ENCODE results near the gene RAB25.

RAB25 gene

DNA sequence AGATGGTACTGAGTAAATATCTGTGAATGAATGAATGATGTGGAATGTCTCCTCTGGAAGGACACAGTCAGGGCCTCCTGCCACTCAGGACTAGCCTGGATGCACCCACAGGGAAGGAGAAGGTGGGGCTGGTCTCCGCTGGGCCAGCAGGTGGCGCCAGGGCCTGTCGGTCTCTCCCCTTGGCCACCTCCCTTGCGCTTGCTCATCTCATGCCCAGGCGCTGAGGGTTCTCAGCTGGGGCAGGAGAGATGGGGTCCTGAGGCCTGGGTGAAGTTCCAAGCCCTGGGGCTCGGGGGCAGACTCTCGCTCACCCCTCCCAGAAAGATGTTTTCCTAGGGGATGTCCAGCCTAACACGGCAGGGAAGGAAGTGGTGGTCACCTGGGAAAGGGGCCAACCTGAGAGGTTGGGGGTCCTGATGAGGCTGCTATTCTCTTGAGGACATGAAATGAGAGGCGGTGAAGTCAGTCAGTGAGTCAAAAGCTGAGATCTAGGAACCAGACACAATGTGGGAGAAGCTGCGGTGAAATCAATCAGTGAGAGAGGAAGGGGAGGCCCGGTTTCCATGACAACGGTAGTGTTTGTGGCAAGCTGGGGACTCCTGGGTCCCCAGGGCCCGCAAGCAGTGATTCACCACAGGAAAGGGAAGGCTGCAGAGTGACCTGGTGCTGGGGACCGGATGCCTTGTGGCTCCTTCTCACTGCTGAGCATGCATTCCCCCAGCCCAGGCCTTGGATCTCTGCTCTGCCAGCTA, 35.9 kb downstream of the RAB25 start:
- no peak overlapping the region for H3K9ac ChIP-seq (ENCODE audit: low read depth, low read length)
- no peaks in the 10 kb centered on the region for H3K9me3 ChIP-seq (ENCODE audit: control insufficient read depth, insufficient read depth, low read length)
- peaks cover 35% of the 10 kb centered on the region for H3K4me1 ChIP-seq (ENCODE audit: insufficient read depth, low read length)
- H3K36me3 ChIP-seq (ENCODE audit: insufficient read depth, low read length), result no peaks in the 10 kb centered on the region

DNA sequence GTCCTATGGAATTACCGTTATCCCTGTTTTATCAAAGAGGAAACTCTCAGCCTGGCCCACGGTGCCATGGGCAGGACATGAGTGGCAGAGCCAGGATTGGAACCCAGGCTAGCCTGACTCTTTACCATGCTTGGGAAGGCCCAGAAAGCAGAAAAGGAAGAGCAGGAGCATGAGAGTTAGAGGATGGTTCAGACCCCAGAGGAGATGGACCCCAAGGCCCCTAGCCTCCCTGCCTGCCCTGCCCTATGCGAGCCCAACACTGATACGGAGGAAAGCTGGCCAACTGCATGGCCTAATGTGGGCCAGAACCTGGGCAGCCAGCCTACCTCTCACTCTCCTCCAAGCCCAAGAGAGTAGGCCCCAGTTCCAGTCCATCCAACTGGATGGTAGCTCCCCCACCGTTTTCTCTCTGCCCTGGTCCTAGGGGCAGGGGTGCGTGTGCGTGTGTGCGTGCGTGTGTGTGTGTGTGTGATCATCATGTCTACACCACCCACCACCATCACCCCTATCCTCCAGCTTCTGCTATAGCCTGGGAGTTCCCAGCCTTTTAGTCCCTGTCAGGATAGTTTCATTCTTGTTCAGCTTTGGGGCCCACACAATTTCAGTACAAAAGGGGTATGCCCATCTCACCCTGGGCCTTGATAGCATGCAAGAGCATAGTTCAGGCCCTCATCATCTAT, 36.7 kb downstream of the RAB25 start:
- no peak overlapping the region for H3K9ac ChIP-seq (ENCODE audit: low read depth, low read length)
- no peaks in the 10 kb centered on the region for H3K9me3 ChIP-seq (ENCODE audit: control insufficient read depth, insufficient read depth, low read length)
- H3K4me1 ChIP-seq (ENCODE audit: insufficient read depth, low read length), result peaks cover 39% of the 10 kb centered on the region
- H3K36me3 ChIP-seq (ENCODE audit: insufficient read depth, low read length), result no peaks in the 10 kb centered on the region

DNA sequence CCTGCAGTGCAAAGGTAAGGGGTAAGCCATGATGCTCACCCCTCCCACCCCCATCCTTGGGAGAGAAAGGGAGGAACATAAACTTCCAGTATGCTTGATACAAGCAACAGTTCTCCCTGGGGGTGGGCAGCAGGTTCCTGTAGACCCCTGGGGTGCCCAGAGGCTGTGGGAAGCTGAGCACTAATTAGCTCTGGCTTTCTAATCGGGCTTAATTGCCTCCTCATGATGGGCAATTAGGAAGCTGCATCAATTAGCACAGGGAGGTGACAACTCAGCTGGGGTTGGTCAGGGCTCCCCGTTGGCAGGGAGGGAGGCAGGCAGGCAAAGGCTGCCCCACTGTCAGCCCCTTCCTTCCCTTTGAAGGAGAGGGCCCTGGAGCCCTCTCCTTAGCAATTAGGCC, 37.8 kb downstream of the RAB25 start:
- Histone ChIP-seq H3K9ac (ENCODE audit: low read depth, low read length) (no peak overlapping the region), H3K4me1 (ENCODE audit: insufficient read depth, low read length) (peaks cover 50% of the 10 kb centered on the region), H3K9me3 (ENCODE audit: control insufficient read depth, insufficient read depth, low read length) (no peaks in the 10 kb centered on the region), H3K36me3 (ENCODE audit: insufficient read depth, low read length) (no peaks in the 10 kb centered on the region)

DNA sequence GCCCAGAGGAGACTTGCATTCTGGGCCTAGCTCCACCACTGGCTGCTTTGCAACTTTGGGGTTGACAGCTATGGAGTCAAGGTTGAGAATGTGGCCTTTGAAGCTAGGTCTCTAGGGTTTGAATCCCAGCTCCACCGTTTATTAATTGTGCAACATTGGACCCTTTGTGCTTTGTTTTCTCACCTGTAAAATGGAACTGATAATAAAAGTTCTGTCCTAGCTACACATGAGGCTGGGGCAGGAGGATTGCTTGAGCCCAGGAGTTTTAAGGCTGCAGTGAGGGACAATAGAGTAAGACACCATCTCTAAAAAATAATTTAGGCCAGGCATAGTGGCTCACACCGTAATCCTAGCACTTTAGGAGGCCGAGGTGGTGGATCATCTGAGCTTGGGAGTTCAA, 38.3 kb downstream of the RAB25 start:
- Histone ChIP-seq H3K9me3 (ENCODE audit: control insufficient read depth, insufficient read depth, low read length) (no peaks in the 10 kb centered on the region), H3K36me3 (ENCODE audit: insufficient read depth, low read length) (no peaks in the 10 kb centered on the region), H3K9ac (ENCODE audit: low read depth, low read length) (no peak overlapping the region), H3K4me1 (ENCODE audit: insufficient read depth, low read length) (peaks cover 55% of the 10 kb centered on the region)

DNA sequence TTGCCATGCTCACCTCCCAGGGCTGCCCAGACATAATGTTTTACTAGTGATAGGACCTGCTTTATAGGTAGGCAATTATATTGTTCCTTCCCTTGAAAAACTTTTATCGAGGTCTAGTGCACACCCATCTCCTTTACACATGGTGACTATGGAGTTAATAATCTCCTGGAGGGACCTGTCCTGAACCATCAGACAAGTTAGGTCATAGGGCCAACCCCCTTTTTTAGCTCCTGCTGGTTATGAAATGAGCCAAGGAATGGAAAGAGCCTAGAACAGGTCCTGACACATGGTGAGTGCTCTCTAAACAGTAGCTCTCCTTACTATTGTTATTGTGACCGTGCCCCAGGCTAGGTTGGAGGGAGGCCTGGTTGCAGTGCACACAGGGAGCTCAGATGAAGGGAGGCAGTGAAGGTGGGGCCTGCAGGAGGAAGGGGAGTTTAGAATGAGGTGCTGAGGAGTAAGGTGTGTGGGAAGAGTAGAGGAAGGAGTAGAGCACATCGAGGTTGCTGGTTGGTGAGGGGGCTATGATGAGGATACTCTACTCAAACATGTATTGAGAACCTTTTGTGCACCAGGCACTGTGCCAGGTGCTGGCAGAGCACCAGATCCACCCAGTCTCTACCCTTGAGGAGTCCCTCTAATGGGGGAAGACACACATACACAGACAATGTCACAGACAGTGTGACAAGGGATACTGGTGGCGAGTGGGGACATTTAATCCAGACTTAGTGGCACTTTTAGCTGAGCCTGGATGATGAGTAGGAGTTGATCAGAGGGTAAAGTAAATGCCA, 39.4 kb downstream of the RAB25 start:
- Histone ChIP-seq H3K9ac (ENCODE audit: low read depth, low read length) (no peak overlapping the region), H3K36me3 (ENCODE audit: insufficient read depth, low read length) (no peaks in the 10 kb centered on the region), H3K9me3 (ENCODE audit: control insufficient read depth, insufficient read depth, low read length) (no peaks in the 10 kb centered on the region), H3K4me1 (ENCODE audit: insufficient read depth, low read length) (peaks cover 66% of the 10 kb centered on the region)

DNA sequence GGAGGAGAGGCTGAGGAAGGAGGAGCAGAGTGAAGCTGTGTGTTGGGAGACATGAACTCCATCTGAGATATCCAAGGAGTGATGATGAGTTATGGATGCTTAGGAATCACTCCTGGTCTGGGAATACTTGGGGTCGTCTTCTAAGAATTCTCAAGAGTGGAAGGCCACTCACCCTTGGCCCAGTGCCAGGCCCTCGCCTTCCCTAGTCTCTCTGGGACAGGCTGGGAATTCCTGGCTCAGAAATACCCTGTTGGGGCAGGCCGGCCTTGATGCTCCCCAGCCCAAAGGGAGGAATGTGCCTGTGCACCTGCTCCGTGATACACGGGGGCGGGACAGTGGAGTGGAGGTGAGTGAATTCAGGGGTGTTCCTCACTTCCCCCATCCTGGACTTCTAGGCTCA, 40.9 kb downstream of the RAB25 start:
- Histone ChIP-seq H3K4me1 (ENCODE audit: insufficient read depth, low read length) (peaks cover 59% of the 10 kb centered on the region), H3K9ac (ENCODE audit: low read depth, low read length) (no peak overlapping the region), H3K36me3 (ENCODE audit: insufficient read depth, low read length) (no peaks in the 10 kb centered on the region), H3K9me3 (ENCODE audit: control insufficient read depth, insufficient read depth, low read length) (no peaks in the 10 kb centered on the region)

DNA sequence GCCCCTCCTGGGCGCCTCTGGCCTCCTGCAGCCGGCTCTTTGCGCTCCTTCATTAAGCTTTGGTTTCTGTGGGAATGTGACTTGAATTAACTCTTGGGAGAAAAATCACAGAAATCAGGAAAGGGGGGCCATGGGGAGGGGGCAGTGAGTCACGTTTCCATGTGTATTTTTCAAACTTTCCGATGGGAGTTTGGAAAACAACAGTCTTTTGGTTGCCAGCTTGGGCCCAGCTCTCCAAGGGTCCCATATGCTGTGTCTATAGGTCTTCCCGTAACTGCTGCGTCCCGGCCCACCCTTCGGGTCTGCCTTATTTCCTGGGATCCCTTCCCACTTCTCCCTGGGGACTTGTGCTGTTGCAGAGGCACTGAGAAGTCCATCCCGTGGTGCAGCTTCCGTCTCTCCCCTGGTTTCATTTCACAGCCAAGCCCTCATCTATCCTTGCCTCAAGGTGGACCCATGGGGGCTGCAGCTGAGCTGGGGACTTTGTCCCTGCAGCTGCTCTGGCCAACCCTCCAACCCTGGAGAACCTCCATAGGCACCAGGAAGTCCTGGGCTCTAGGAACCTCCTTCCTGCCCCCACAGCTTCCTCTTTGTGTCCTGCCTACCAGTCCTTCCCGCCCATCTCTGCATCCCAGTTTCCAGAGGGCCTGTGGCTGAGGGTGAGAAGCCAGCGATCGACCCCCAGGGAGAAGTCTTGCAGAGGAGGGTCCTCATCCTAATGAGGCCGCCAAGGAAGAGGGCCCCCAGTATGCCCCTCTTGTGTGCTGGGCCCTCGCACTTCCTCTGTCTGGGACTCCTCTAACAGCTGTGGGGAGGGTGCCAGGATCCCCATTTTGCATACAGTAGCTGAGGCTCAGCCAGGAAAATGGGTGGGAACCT, 41.9 kb downstream of the RAB25 start:
- Histone ChIP-seq H3K9ac (ENCODE audit: low read depth, low read length) (no peak overlapping the region), H3K9me3 (ENCODE audit: control insufficient read depth, insufficient read depth, low read length) (no peaks in the 10 kb centered on the region), H3K4me1 (ENCODE audit: insufficient read depth, low read length) (peaks cover 61% of the 10 kb centered on the region), H3K36me3 (ENCODE audit: insufficient read depth, low read length) (no peaks in the 10 kb centered on the region)

DNA sequence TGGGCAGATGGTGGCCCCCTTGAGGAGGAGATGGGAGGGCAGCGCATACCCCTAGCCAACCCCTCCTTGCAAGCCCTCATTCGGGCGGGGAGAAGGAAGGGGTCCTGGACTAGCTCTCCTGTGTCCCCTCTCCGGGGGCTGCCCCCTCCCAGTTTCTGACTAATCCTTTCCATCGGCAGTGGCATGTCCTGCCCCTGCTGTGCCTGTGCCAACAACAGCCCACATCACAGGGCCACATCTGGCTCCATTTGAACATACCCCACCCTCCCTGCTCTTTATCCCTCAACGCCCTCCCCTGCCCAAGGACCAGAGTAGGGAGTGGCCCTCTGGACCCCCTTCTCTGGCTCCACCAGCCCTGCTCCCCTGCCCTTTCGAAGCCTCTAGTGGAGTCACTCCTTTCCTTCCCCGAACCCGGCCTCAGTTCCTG, 42.6 kb downstream of the RAB25 start:
- H3K9me3 ChIP-seq (ENCODE audit: control insufficient read depth, insufficient read depth, low read length), result no peaks in the 10 kb centered on the region
- H3K9ac ChIP-seq (ENCODE audit: low read depth, low read length), result no peak overlapping the region
- no peaks in the 10 kb centered on the region for H3K36me3 ChIP-seq (ENCODE audit: insufficient read depth, low read length)
- peaks cover 61% of the 10 kb centered on the region for H3K4me1 ChIP-seq (ENCODE audit: insufficient read depth, low read length)

DNA sequence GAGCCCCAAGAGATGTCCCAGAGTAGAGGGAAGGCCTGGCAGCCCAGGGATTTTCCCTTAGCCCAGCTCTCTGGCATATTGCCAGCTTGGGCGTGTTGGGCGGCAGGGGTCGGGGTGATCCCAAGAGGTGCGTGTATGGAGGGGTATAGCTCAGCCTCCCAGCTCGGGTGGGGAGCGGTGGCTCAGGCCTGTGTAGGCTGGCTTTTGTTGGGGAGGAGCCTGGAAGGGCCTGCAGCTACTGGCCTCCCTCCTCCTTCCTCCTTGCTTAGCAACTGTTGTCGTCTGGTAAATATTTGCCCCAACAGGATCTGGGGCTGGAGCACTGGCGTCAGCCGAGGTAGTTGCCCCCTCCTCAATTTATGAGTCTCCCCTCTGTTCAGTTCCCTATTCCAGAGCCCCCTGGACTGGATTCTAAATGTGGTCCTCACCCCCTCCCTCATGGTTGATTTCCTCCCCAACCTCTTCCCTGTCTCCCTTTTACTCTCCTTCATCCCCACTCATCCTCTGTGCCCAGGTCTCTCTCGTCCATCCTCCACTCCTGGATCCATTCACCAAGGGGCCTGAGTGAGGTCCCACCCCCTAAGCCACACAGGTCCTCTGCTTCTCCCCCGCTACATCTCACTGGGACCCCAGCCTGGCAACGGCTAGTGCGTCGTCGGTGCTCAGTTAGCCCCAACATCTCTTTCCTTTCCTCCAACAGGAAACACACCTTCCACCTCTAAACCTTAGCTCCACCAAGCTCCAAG, 43.3 kb downstream of the RAB25 start:
- H3K36me3 ChIP-seq (ENCODE audit: insufficient read depth, low read length), result no peaks in the 10 kb centered on the region
- H3K4me1 ChIP-seq (ENCODE audit: insufficient read depth, low read length), result peaks cover 58% of the 10 kb centered on the region
- no peaks in the 10 kb centered on the region for H3K9me3 ChIP-seq (ENCODE audit: control insufficient read depth, insufficient read depth, low read length)
- no peak overlapping the region for H3K9ac ChIP-seq (ENCODE audit: low read depth, low read length)

DNA sequence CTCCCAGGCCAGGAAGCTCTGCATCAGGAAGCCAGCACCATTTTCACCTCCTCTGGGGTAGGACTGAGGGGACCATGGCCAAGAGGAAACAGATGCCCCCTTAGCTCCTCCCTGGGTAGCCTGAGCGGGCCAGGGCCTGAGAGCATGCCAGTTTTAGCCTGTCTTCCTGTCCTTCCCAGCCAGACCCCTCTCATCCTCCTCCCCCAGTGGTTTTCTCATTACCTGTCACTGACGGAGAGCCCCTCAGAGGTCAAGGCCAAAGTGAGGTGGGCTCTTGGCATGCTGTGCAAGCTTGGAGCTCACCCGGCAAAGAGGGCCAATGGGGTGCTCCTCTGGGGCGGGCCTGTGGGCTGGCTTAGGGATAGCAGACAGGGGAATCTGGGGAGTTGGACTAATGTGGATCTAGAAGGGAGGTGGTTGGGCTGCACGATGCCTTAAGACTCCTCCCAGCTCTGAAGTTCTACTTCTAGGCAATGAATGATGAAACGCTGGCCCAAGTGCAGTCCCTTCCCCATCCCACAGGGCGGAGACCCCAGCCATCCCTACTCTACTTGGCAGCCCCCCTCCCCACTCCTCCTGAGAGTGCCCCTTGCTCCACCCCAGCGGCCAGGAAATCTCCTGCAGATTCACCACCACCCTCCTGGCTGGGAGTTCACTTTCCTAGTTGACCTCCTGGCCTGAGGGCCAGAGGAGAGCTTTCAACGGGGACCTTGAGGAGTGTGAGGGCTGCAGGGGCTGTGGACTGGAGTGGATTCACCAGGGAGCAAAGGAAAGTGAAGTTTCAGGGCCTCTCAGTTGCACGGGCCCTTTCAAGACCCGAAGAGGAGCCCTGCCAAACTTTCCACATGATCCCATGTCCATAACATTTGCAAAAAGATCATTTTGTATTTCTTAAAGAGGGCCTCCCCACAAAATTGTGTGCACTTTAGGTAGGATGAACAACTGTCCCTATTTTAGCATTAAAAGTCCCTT, 44.2 kb downstream of the RAB25 start:
- peak overlapping the region; percentile 77 for H3K9ac ChIP-seq (ENCODE audit: low read depth, low read length)
- no peaks in the 10 kb centered on the region for H3K9me3 ChIP-seq (ENCODE audit: control insufficient read depth, insufficient read depth, low read length)
- H3K4me1 ChIP-seq (ENCODE audit: insufficient read depth, low read length), result peaks cover 56% of the 10 kb centered on the region
- no peaks in the 10 kb centered on the region for H3K36me3 ChIP-seq (ENCODE audit: insufficient read depth, low read length)

DNA sequence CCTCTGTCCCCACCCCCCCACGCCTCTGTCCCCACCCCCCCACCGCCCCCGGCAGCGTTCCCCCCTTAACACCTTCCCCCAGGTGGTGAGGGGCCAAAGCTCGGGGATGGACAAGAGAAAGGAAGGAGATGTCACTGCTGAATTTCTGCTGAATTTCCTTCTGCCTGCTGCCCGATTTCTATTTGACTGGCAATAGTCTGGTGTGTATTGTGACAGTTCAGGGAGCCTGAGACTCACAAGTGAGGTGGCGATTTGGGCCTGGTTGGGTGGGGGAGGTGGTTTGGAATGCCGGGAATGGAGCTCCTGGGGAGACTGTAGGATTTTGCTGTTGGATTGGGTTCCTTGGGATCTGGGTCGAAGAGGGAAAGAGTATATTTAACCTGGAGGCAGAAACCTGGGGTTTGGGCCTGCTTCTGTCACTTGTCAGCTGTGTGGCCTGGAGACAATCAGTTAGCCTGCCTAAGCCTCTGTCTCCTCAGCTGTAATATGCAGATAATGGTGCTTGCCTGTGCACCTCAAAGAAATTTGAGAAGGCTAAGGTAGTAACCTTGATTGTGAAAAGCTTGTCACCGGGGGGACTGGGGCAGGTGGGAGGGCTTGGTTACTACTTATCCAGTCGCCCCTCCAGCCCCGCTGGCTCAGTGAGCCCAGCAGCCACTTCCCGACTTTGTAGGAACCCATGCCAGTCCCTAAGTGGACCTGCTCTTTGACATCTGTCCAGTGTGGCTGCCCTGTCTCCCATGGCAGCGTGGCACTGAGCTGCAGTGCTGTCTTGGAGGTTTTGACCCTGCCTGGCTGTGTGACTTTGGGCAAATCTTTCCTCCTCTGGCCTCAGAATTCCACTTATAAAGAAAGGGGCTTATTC, 45.9 kb downstream of the RAB25 start:
- Histone ChIP-seq H3K4me1 (ENCODE audit: insufficient read depth, low read length) (peaks cover 41% of the 10 kb centered on the region), H3K9me3 (ENCODE audit: control insufficient read depth, insufficient read depth, low read length) (no peaks in the 10 kb centered on the region), H3K36me3 (ENCODE audit: insufficient read depth, low read length) (no peaks in the 10 kb centered on the region), H3K9ac (ENCODE audit: low read depth, low read length) (peak overlapping the region; percentile 30)

DNA sequence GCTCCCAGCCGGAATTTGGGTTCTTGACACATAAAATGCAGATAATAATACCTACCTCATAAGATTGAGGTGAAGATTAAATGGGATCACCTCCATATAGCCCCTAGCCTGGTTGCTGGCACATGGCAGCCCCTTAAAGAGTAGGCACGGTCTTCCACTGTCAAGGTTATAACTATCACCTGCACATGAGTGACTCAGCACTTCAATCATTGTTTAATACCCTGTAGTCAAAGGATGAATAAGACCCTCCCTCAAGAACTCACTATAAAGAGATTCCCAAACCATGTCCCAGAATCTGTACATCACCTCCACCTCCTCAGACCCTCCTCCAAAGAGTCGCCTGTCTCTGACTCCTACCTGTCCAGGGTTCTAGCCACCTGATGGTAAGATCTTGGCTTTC, 47.1 kb downstream of the RAB25 start:
- H3K4me1 ChIP-seq (ENCODE audit: insufficient read depth, low read length), result peaks cover 39% of the 10 kb centered on the region
- no peaks in the 10 kb centered on the region for H3K36me3 ChIP-seq (ENCODE audit: insufficient read depth, low read length)
- H3K9me3 ChIP-seq (ENCODE audit: control insufficient read depth, insufficient read depth, low read length), result no peaks in the 10 kb centered on the region
- H3K9ac ChIP-seq (ENCODE audit: low read depth, low read length), result no peak overlapping the region
